Glomerular endothelial cell (primary cell): Measurements from ENCODE around the gene ZNF354C. TPM values are rescaled to one million over a fixed set of nuclear protein-coding genes. Genes with fewer than 3 reads are reported as not detected.
"Not testable (repeated sequence)": the region's sequence is repeated elsewhere in the genome, so short reads cannot be mapped to it uniquely, and the experiment has no call there.

Experiments
- DNase-seq: peaks from one replicate; pipeline ENCODE4 v3.0.0-alpha.2; 2011; ENCODE audit warnings: low read depth, low spot score; ENCODE audit errors: extremely low read depth
- total RNA-seq: library from RNA; depleted of rRNA; stranded (reverse); fragments of >200 nt; gene quantifications from 2 replicates; pipeline ENCODE4 v1.2.3, GENCODE V29; 2015

ZNF354C gene
- 3.1 and 4.6 TPM in 2 replicates for total RNA-seq

- DNase-seq = peak; percentile 36
Observed at GRCh38 chr5:179060116-179061008, at the start of gene ZNF354C. Gene ZNF354C (plus strand): TSS chr5:179060373. CDS start chr5:179062069, 1,696 bp downstream.

- DNase-seq = peak; percentile 77
Observed at GRCh38 chr5:179023528-179024189, 36.5 kb upstream of the ZNF354C start, which contains the start of gene ZNF879. Gene ZNF879 (plus strand): TSS chr5:179023804. CDS start chr5:179025005, 1,201 bp downstream.

- no peak for DNase-seq
Observed at GRCh38 chr5:179033004-179033580, 27.1 kb upstream of the ZNF354C start.

DNA sequence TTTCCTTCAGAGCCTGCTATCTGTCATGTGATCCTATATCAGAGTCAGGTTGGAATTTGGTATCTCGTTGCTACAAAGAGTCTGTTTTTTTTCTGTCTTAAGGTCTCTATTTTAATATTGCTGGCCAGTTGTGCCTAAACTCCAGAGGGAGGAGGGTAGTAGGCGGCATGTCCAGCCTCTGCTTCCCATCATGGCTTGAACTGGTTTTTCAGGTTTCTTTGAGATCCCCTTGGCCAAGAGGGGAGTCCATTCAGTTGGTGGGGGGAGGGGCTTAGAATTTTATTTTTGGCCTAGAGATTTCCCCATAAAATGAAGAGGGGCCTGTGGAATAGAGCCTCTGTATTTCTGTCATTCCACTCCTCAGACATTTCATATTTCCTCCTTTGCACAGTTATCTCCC, 15.4 kb upstream of the ZNF354C start:
- no peak for DNase-seq

- no peak for DNase-seq
Observed at GRCh38 chr5:179051784-179052183, 8.4 kb upstream of the ZNF354C start.

DNA sequence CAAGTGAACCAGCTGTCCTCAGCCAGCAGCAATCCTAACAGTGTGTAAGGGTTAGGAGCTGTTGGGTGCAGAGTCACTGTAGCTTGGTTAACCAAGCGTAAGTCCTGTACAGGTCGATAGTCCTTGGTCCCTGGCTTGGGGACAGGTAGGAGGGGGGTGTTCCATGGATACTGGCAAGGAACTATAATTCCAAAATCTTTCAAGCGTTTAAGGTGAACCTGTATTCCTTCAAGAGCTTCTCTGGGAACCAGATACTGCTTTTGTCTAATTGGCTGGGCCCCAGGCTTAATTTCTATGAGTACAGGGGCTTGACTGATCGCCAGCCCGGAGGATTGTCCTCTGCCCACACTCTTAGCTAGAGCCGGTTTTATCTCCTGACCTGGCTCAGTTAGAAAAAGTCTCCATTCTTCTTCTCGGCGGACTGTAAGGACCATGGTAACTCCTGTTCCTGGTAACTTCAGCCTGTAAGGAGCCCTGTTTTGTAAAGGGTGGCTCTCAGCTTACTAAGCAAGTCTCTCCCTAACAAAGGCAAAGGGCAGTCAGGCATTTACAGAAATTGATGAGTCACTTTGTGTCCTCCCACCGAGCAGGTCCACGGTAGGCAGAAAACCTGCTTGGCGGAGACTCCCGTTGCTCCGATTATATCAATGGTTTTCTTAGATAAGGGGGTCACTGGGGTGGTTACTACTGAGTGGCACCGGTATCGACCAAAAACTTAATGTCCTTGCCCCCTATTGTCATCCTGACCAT, 6.0 kb upstream of the ZNF354C start:
- no peak for DNase-seq

GRCh38 chr5:179054876-179055275, 5.3 kb upstream of the ZNF354C start:
- DNase-seq = no peak

DNA sequence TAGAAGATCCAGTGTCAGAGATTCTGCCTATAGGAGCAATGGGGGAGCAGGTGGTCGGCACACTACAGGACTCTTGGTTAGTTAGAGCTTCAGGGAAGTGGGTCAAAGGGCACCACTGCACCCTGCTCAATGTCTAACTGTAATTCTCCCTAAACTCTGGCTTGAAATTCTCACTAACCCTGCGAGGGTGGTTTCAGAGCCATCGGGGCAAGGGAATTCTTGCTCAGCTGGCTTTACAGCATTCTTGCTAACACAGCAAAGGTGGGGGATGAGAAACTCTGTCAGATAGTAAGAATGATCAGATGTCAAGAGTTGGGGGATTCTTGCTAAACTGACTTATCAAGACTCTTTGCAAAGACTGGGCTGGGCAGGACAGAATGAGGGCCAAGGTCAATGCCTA, 4.7 kb upstream of the ZNF354C start:
- no peak for DNase-seq

- DNase-seq = no peak
Observed at GRCh38 chr5:179055841-179056240, 4.3 kb upstream of the ZNF354C start.

GRCh38 chr5:179061025-179061424, 852 bp downstream of the ZNF354C start:
- no peak for DNase-seq

- no peak for DNase-seq
Observed at GRCh38 chr5:179065703-179066102, 5.5 kb downstream of the ZNF354C start.

GRCh38 chr5:179079165-179079987, 19.2 kb downstream of the ZNF354C start:
- no peak for DNase-seq

GRCh38 chr5:179080724-179081123, 20.6 kb downstream of the ZNF354C start:
- no peak for DNase-seq

- DNase-seq = no peak
Observed at GRCh38 chr5:179089502-179089901, 29.3 kb downstream of the ZNF354C start.

- not testable (repeated sequence) for DNase-seq
Observed at GRCh38 chr5:179101282-179101681, 41.1 kb downstream of the ZNF354C start.

DNA sequence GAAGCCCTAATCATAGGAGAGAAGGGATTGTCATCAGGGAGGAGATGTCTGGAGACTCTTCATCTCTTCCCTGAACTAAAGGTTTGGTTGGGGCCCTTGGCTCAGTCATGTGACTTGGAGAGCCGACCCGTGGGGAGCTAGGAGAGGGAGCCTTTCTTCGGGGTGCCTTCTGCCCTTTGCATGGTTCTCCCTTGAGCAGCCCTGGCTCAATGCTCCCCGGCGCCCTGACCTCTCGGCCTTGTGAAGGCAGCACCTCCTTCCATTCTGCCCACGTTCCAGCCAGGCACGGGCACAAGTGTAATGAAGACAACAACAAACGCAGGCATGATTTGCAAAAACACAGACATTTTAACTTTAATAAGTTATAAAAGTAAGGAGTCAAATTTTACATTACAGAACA, 50.4 kb downstream of the ZNF354C start:
- no peak for DNase-seq

GRCh38 chr5:179111267-179112207, 51.4 kb downstream of the ZNF354C start:
- no peak for DNase-seq

GRCh38 chr5:179112469-179113142, 52.4 kb downstream of the ZNF354C start:
- no peak for DNase-seq
